ENCODE data around the gene NTN1.

GRCh38 chr17:9121186-9121820 is 100.0 kb downstream of the NTN1 start:
- TF ChIP-seq CTCF (IDR thresholded peaks at IDR 0.05; ENCODE audit: low read depth, low read length, poor library complexity, severe bottlenecking): no peak
- TF ChIP-seq EZH2phosphoT487 (IDR thresholded peaks at IDR 0.05; ENCODE audit: borderline replicate concordance, low read length): no peak

All from DOHH2 (cell line).